ENCODE data around the gene PROM1.

DNA sequence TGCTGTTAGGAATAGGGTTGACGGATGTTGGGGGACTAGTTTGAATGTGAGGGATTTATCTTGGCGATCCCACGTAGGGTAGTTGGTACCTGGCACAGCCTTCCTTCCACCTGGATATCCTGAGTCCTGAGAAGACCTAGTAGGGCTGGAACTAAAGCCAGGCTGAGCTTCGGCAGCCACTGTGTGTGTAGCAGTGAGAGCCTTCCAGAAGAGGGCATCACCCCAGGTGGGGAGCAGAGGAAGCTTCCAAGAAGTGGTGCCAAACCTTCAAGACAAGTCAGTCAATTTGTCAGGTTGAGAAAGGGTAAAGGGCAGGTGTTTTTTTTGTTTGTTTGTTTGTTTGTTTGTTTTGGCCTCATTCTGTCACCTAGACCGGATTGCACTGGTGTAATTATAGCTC lies 119.7 kb downstream of the PROM1 start:
- TF ChIP-seq CTCF (IDR thresholded peaks at IDR 0.05) (no peak), TP53 (CRISPR knock-in tag; IDR thresholded peaks at IDR 0.05) (no peak), TCF7 (CRISPR knock-in tag; IDR thresholded peaks at IDR 0.05; ENCODE audit: low read depth) (no peak), ATF3 (CRISPR knock-in tag; conservative IDR thresholded peaks at IDR 0.05) (no peak), RELA (CRISPR knock-in tag; IDR thresholded peaks at IDR 0.05; ENCODE audit: borderline replicate concordance) (no peak), CREB1 (CRISPR knock-in tag; IDR thresholded peaks at IDR 0.05) (no peak), CBFB (CRISPR knock-in tag; IDR thresholded peaks at IDR 0.05; ENCODE audit: low read depth) (no peak), MAX (CRISPR knock-in tag; IDR thresholded peaks at IDR 0.05) (no peak), GRHL2 (CRISPR knock-in tag; IDR thresholded peaks at IDR 0.05; ENCODE audit: insufficient replicate concordance, severe bottlenecking) (no peak), ZNF219 (CRISPR knock-in tag; IDR thresholded peaks at IDR 0.05; ENCODE audit: borderline replicate concordance) (no peak)
- TF ChIP-seq, protein P1, sequence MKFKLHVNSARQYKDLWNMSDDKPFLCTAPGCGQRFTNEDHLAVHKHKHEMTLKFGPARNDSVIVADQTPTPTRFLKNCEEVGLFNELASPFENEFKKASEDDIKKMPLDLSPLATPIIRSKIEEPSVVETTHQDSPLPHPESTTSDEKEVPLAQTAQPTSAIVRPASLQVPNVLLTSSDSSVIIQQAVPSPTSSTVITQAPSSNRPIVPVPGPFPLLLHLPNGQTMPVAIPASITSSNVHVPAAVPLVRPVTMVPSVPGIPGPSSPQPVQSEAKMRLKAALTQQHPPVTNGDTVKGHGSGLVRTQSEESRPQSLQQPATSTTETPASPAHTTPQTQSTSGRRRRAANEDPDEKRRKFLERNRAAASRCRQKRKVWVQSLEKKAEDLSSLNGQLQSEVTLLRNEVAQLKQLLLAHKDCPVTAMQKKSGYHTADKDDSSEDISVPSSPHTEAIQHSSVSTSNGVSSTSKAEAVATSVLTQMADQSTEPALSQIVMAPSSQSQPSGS (CRISPR knock-in tag; IDR thresholded peaks at IDR 0.05; ENCODE audit: borderline replicate concordance, low read depth) = no peak
- TF ChIP-seq, protein P2, sequence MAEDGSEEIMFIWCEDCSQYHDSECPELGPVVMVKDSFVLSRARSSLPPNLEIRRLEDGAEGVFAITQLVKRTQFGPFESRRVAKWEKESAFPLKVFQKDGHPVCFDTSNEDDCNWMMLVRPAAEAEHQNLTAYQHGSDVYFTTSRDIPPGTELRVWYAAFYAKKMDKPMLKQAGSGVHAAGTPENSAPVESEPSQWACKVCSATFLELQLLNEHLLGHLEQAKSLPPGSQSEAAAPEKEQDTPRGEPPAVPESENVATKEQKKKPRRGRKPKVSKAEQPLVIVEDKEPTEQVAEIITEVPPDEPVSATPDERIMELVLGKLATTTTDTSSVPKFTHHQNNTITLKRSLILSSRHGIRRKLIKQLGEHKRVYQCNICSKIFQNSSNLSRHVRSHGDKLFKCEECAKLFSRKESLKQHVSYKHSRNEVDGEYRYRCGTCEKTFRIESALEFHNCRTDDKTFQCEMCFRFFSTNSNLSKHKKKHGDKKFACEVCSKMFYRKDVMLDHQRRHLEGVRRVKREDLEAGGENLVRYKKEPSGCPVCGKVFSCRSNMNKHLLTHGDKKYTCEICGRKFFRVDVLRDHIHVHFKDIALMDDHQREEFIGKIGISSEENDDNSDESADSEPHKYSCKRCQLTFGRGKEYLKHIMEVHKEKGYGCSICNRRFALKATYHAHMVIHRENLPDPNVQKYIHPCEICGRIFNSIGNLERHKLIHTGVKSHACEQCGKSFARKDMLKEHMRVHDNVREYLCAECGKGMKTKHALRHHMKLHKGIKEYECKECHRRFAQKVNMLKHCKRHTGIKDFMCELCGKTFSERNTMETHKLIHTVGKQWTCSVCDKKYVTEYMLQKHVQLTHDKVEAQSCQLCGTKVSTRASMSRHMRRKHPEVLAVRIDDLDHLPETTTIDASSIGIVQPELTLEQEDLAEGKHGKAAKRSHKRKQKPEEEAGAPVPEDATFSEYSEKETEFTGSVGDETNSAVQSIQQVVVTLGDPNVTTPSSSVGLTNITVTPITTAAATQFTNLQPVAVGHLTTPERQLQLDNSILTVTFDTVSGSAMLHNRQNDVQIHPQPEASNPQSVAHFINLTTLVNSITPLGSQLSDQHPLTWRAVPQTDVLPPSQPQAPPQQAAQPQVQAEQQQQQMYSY (CRISPR knock-in tag; IDR thresholded peaks at IDR 0.05) = no peak; the same call in 1 of the 2 replicates
- TF ChIP-seq, protein P3, sequence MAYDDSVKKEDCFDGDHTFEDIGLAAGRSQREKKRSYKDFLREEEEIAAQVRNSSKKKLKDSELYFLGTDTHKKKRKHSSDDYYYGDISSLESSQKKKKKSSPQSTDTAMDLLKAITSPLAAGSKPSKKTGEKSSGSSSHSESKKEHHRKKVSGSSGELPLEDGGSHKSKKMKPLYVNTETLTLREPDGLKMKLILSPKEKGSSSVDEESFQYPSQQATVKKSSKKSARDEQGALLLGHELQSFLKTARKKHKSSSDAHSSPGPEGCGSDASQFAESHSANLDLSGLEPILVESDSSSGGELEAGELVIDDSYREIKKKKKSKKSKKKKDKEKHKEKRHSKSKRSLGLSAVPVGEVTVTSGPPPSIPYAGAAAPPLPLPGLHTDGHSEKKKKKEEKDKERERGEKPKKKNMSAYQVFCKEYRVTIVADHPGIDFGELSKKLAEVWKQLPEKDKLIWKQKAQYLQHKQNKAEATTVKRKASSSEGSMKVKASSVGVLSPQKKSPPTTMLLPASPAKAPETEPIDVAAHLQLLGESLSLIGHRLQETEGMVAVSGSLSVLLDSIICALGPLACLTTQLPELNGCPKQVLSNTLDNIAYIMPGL (CRISPR knock-in tag; IDR thresholded peaks at IDR 0.05) = no peak
- TF ChIP-seq, protein P4, sequence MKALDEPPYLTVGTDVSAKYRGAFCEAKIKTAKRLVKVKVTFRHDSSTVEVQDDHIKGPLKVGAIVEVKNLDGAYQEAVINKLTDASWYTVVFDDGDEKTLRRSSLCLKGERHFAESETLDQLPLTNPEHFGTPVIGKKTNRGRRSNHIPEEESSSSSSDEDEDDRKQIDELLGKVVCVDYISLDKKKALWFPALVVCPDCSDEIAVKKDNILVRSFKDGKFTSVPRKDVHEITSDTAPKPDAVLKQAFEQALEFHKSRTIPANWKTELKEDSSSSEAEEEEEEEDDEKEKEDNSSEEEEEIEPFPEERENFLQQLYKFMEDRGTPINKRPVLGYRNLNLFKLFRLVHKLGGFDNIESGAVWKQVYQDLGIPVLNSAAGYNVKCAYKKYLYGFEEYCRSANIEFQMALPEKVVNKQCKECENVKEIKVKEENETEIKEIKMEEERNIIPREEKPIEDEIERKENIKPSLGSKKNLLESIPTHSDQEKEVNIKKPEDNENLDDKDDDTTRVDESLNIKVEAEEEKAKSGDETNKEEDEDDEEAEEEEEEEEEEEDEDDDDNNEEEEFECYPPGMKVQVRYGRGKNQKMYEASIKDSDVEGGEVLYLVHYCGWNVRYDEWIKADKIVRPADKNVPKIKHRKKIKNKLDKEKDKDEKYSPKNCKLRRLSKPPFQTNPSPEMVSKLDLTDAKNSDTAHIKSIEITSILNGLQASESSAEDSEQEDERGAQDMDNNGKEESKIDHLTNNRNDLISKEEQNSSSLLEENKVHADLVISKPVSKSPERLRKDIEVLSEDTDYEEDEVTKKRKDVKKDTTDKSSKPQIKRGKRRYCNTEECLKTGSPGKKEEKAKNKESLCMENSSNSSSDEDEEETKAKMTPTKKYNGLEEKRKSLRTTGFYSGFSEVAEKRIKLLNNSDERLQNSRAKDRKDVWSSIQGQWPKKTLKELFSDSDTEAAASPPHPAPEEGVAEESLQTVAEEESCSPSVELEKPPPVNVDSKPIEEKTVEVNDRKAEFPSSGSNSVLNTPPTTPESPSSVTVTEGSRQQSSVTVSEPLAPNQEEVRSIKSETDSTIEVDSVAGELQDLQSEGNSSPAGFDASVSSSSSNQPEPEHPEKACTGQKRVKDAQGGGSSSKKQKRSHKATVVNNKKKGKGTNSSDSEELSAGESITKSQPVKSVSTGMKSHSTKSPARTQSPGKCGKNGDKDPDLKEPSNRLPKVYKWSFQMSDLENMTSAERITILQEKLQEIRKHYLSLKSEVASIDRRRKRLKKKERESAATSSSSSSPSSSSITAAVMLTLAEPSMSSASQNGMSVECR (CRISPR knock-in tag; IDR thresholded peaks at IDR 0.05; ENCODE audit: borderline replicate concordance) = no peak
